Pons (tissue), 1 donor: ENCODE results near the gene GPR107.
A peak's percentile ranks its signal among the peaks of the same experiment; 100 is the strongest.

Experiments used
- DNase-seq: peaks from one replicate; pipeline ENCODE4 v3.0.0-alpha.2; 2016; ENCODE audit warnings: low spot score

The GPR107 gene

DNA sequence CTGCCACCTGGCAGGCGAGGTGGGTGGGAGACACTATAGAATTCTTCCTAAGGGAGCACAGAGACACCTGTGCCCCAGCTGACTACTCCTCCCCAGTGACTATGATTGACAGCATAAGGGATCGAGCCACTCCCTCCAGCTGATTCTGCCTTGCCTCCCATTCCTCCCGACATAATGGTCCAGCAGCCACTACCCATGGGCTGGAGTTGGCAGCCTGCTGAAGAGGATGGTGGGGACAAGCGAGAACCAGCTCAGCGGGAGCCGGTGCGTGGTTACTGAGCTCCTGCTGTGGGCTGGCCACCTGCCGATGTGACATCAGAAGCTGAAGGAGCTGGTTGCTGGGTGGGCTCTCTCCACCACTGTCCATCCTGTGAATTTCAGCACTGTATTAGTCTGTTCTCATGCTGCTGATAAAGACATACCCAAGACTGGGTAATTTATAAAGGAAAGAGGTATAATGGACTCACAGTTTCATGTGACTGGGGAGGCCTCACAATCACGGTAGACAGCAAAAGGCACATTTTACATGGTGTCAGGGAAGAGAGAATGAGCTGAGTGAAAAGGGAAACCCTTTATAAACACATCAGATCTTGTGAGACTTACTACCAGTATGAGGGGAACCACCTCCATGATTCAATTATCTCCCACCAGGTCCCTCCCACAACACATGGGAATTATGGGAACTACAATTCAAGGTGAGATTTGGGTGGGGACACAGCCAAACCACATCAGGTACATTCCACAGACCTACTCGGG, 106.4 kb downstream of the GPR107 start:
- DNase-seq: no peak

DNA sequence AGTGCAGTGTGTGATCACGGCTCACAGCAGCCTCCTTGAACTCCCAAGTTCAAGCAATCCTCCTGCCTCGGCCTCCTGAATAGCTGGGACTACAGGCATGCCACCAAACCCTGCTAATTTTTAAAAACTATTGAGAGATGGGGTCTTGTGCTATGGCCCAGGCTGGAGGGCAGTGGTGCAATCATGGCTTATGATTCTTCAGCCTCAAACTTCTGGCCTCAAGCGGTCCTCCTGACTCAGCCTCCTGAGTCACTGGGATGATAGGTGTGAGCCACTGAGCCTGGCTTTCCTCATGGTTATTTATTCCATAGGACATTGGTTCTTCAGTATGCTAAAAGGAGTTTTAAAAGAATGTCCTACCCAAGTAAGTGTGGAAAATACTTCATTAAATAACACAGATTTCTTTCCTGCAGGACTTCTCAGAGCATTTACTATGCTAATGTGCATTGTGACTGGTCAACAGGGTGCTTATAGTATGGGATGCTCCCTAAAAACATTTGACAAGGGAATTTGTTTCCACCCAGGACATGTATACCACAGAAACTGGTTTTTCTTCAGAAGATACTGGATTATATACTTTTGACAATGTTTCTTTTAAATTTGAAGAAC, 107.3 kb downstream of the GPR107 start:
- no peak for DNase-seq

DNA sequence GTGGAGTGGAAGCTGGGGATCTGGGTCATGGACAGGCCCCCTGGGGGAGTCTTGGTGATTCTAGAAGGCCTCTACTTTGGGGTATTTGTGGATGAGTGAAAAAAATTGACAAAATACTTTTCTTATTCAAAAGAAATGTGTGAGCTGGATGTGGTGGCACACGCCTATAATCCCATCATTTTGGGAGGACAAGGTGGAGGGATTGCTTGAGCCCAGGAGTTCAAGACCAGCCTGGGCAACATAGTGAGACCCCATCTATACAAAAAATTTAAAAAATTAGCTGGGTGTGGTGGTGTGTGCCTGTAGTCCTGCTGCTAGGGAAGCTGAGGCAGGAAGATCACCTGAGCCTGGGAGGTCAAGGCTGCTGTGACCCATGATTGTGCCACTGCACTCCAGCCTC, 111.9 kb downstream of the GPR107 start:
- no peak for DNase-seq

DNA sequence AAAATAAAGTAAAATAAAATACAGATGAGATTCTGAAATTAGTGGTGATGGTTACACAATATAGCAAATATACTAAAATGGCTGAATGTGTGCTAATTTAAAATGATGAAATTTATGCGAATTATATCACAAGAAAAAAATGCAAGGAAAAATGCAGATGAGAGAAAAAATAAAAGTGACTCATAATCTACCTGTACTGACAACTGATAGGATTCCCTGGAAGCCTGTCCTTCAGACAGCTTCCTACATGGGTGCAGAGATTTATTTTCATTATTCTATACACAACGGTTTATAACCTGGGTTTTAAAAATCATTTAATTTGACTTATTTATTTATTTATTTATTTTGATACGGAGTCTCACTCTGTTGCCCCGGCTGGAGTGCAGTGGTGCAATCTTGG, 112.7 kb downstream of the GPR107 start:
- DNase-seq: no peak

DNA sequence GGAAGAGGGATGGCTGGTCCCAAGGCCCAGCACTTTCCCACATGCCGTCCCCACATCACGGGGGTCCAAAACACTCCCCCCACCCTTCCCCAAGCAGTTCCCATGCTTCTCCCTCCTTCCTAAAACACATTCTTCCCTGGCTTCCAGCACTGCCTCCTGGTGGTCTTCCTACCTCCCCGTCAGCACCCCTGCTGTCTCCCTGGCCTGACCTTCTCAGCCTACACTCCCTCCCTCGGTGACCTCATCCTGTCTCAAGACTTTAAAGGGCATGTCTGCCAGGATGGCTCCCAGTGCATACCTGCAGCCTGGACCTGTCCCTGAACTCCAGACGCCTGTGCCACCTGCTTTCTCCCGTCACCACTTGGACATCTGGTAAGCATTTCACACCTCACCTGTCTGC, 114.2 kb downstream of the GPR107 start:
- DNase-seq: no peak

DNA sequence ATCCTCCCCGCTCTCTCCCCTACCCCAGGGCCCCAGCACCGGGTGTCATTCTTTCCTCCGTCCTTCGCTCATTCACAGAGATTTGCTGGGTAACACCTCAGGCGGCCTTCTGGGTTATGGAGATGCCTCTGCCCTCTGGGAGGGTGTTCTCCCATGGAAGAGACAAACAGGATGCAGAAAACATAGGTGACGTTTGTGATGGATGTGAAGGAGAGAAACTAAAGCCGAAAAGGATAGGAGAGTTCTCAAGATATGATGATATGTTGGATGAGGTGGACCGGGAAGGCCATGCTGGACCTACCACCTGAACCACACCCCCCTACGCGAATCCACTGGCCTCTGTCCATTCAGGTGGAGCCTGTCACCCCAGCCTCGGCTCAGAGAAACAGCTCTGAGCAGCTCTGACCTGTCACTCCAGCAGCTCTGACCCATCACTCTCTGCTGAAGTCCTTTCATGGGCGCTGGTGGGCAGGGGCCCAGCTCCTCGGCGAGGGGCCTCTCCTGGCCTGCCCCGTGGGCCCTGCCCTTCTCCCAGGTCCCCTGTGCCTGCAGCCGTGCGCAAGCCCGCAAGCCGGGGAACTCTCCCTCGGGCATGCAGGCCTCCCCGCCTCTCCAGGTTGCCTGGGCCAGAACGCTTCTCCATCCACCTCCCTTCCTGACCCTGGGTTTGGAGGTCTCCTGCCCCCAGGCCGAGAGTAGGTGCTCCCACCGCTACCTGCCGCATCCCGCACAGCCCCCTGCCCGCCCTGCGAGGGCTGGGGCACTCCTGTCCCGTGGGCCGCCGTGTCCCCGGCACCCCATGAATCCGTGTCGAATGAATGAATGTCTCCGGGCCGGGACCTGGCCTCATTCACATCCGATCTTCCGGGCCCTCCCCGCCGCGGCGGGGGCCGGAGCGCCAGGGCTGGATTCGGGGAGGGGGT, 117.8 kb downstream of the GPR107 start:
- DNase-seq: no peak

DNA sequence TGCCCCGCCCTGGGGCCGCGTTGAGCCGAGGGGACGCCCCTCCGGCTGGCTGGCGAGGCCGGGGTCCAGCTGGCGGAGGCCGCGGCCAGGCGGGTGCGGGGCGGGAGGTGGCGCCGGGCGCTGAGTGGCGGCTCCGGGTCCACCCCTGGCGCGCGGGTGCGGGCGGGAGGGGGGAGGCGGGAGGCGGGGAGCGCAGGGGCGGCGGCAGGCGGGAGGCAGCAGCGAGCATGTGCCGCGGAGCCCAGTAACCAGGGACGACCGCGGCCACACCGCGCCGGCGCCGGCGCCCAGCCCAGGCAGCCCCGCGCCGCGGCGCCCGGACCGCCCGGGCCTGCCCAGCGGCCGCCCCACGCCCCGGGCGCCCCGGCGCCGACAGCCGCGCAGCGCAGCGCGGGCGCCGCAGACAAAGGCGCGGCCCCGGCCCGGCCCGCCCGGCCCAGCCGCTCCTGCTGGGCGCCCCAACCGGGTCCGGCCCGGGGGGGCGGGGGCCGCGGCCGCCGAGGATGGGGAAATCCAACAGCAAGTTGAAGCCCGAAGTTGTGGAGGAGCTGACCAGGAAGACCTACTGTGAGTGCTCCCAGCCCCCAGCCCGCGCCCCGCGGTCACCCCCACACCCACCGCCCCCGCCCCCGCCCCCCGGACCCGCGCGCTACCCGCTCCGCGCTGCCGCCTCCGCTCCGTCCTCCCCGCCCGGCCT, 118.6 kb downstream of the GPR107 start, which contains the start of gene NCS1:
Gene NCS1 (plus strand): TSS at position 244 of the 697 bp plus-strand sequence. CDS start 260 bp downstream, at position 504.
- peak; percentile 30 for DNase-seq

DNA sequence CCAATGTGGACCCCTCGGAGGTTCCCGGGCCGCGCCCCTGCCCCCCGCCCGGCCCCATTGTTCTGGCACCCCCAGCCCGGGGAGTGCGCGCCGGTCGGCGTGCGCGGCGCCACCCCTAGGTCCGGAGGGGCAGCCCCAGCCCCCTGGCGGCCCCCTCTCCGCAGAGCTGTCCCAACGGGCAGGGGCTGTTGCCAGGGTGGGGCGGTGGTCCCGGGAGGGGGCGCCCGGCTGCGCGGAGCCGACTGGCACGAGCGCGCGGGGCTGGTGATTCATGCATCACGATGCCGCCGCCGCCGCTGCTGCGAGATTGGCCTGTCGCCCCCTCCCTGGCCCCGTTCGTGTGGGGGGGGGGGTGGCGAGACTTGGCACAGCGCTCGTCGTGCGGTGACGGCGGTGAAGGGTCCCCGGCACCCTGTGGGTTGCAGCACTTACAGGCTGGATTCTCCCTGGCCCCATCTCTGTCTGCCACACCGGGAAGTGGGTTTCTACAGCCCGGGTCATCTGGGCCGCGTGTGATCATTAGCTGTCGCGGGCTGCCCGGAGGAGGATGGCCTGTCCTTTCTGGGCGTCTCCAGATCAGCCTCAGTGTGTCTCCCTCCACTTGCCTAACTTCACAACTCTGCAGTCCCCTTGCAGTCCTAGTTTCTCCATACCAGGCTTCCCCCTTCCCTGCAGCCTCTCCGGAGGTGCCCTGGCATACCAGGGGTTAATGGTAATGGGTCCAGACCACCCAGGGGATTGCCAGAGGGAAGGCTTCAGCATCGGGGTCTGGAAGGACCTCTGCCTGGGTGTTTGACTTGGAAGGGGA, 119.4 kb downstream of the GPR107 start:
- no peak for DNase-seq

DNA sequence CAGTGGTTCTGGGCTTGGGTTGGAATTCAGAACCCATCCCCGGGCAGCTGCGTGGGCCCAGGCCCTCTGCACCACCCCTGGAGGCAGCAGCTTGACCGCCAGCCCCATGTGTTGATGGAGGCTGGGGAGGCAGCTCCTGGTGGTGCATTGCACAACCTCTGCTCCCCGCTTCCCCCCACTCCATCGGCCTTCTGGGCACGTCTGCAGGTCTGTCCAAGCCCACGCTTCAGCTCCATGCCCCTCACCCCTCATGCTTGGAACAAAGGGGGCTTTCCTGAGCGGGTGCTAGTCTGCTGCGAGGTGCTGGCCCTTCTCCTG, 119.9 kb downstream of the GPR107 start:
- DNase-seq: no peak

DNA sequence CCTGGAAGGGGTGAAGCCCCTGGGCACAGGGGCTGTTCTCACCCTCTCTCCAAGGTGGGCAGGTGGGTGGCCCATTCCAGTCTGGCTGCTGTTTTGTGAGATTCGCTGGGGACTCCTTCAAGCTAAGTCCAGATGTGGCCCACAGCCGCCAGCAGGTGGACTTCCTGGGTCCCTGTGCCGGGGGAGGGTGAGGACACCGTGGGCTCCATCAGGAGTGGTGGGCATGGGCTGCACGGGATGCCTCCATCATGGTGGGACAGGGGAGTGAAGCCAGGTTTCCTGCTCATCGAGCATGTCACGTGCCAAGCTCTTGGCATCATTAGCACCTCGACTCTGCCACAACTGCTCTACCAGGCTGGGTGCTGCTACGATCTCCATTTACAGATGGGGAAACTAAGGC, 120.3 kb downstream of the GPR107 start:
- no peak for DNase-seq

DNA sequence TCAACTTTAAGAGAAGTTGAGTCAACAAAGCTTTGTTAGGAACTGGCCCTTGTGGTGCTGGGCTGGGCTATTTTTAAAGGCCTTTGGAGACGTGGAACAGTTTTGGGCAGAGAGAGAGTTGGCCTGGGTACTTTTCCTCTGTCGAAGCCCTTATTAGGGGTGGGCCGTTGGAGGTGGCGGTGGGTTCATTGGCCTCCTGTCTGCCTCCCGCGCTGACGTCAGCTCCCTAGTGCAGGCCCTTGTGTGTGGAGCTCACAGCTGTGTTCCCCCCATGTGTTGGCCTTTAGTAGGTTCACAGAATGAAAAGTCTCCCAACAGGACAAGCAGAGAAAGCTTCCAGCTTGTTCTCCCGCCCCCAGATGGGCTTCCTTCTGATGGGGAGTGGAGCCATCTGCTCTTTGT, 121.2 kb downstream of the GPR107 start:
- DNase-seq: no peak

DNA sequence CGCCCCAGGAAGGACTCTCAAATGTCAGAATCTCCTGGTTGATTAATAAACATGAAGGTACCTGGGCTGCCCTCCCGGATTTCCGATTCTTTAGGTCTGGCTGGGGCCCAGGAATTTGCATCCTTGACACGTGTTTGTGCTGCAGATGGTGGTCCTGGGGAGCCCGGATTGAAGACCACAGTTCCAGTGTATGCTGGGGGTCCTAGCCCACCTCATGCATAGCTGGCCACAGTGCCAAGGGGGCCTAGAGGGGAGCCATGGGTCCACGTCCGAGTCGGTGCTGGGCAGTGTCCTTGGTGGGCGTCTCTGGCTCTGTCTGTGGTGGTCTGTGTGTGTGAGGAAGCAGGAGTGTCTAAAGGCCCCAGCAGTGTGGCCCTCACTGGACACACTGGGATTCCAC, 121.6 kb downstream of the GPR107 start:
- no peak for DNase-seq

DNA sequence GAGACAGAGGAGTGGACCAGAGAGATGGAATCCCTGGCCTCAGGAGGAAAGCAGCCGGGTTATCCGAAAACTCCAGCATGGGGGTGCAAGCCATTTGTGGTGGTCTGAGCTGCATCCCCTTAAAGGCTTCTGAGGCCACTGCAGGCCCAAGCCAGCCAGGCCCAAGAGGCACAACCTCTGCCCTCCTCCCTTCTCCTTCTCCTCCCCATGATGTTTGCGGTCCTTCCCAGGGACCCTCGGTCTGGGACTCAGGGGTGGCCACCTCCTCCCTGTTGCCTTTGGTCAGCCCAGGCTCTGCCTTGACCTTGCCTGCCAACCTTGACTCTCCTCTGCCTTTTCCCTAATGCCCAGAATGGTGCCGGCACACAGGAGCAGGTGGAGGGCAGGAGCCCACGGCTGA, 123.1 kb downstream of the GPR107 start:
- no peak for DNase-seq

DNA sequence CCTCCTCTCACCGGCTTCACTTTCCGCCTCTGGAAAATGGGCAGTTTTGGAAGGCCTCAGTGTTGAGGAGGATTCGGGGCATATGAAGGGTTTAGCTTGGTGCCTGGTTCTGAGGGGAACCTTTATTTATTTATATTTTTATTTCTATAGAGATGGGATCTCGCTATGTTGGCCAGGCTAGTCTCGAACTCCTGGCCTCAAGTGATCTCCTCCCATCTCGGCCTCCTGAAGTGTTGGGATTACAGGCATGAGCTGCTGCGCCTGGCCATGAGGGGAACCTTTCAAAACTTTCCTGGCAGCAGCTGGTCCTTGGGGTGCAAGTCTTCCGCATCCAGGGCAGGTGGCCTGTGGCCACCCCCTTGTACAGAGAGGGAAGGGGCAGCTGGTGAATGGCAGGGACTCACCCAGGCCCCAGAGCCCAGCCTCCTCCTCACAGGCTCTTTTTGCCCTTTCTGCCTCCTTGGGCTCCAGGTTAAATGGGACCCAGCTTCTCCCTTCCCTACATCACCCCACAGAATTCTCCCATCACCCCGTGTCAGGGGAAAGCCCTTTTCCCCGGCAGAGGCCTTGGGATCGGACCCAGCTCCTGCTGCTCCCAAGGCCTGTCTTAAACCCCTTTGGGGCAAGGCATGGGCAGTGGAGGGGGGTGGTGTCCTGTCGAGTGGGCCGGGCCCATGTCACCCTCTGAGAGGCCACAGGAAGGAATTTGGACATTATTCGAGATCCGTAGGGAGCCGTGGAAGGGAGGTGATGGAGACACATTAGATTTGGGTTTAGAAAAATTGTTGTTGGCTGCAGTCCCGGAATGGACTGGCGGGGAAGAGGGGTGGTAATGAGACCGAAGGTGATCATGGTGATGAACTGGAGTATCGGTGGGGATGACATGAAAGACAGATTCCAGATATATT, 124.4 kb downstream of the GPR107 start:
- DNase-seq: no peak

DNA sequence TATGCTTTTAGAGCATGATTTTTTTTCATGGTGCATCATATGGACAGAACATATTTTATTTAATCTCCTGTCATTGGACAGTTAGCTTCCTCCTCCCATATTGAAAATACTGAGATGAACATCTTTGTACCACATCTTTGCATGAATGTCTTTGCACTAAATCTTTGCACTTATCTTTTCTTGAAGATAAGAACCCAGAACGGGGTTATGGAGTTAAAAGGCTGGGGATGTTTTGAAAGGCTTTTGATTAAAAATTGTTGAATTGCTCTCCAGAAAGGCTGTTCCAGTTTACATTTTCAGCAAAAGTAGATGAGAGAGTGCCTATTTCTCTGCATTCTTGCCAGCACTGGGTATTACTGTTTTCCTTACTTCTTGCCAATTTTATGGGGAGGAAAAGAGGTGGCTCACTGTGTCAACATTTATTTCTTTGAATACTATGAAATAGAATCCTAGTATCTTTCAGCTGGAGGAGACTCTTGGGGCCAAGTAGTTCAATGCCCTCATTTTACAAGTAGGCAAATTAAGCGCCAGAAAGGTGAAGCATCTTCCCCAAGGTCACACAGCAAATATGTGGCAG, 125.7 kb downstream of the GPR107 start:
- DNase-seq: no peak

DNA sequence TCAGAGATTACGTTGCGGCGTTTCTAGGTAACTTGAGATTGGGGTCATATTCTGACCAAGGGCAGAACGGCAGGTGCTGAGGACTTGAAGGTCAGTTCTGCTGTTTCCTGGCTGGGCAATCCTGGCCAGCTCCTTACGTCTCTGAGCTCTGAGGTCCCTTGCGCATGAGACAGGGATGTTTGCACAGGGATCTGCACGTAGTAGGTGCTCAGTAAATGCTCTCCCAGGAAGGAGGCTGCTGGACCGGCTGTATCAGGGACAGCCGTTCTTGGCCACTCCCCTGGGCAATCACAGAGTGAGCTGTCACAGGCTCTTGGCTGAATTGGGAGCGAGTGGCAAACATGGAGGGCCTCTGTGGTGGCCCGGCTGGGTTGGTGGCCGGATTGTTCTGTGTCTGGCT, 126.8 kb downstream of the GPR107 start:
- no peak for DNase-seq

DNA sequence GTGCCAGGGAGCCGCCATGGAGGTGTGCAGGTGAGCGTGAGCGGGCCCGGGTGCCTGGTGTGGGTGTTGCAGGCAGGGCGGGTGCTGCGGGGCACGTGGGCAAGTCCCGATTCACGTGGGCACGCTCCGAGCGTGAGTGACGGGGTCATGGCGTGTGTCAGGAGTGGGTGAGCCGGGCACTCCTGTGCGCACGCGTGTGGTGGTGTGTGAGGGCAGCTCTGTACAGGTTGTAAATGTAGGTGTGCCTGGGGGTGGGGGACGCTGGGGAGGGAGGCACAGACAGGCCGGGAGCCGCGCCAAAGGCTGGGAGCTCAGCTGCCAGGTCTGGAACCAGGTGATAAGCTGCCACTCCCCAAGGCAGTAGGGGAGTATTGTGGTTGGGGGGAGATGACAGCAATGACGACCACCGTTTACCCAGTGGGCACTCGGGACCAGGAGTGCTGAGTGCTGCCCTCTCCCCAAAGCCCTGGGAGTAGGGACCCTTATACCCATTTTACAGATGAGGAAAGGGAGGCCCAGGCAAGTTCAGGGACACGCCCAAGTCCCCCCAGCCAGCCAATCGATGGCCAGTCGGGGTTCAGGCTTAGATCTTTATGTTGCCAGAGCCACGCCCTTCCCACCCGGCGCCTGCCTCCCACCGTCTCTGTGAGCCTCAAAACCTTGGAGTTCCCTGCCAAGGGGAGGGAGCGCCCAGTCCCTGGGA, 128.1 kb downstream of the GPR107 start:
- no peak for DNase-seq

DNA sequence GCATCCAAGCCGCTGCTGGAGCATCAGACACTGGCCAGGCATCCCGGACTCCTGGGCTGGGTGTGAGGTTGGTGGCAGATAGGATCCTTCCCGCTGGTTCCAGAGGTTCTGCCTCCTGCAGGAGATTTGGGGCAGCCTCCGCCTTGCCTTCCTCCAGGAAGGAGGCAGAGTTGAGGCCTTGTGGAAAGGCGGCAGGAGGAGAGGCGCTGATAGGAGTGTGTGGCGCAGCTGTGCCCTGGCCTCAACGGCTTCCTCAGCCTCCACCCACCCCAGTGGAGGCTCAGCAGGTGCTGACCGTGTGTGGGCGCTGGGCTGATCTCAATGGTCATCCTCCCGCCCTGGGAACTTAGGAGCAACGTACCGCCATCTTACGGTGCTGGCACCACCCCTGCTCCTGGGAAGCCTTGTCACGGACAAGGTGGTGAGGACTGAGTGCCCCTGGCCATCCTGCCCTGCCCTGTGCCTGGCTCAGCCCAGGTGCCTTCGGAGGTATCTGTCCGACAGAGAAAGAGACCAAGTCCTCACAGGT, 128.7 kb downstream of the GPR107 start:
- no peak for DNase-seq

DNA sequence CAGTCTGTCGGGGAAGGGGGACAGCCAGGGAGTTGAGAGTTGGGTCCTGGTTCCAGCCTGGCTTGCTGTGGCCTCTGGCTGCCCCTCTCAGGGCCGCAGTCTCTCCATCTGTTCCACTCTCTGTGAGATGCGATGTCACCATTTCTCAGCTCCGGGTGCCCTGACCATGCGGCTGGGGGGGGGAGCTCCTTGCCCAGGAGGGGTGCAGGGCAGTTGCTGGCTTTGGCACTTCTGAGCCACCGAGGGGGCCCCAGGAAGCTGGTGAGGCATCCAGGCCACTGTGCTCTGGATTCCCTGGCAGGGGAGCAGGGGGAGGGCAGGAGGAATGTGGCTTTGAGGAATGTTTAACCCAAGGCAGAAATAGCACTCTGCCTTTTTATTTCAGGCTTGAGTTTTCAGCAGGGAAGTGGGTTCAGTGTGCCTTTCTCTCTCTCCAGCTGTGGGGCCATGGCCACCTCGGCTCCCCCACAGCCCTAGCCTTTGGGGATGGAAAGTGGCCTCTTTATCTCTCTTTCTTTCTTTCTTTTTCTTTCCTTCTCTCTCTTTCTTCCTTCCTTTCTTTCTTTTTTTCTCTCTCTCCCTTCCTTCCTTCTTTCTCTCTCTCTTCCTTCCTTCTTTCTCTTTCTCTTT, 129.5 kb downstream of the GPR107 start:
- no peak for DNase-seq
